Measurements from ENCODE around the gene KDM4C.
"Not testable (repeated sequence)": the region's sequence is repeated elsewhere in the genome, so short reads cannot be mapped to it uniquely, and the experiment has no call there.

The KDM4C gene

DNA sequence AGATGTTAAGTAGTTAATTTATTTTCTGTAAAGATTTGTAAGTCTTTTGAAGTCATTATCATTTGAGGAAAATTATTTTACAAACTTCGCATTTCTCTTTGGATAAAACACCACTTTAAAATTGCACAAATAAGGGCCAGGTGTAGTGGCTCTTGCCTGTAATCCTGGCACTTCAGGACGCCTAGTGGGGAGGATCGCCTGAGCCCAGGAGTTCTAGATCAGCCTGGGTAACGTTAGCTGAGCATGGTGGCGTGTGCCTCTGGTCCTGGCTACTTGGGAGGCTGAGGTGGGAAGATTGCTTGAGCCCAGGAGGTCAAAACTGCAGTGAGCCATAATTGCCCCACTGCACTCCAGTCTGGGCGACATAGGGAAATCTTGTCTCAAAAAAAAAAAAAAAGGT lies 185.5 kb downstream of the KDM4C start:
- TF ChIP-seq, protein P1, sequence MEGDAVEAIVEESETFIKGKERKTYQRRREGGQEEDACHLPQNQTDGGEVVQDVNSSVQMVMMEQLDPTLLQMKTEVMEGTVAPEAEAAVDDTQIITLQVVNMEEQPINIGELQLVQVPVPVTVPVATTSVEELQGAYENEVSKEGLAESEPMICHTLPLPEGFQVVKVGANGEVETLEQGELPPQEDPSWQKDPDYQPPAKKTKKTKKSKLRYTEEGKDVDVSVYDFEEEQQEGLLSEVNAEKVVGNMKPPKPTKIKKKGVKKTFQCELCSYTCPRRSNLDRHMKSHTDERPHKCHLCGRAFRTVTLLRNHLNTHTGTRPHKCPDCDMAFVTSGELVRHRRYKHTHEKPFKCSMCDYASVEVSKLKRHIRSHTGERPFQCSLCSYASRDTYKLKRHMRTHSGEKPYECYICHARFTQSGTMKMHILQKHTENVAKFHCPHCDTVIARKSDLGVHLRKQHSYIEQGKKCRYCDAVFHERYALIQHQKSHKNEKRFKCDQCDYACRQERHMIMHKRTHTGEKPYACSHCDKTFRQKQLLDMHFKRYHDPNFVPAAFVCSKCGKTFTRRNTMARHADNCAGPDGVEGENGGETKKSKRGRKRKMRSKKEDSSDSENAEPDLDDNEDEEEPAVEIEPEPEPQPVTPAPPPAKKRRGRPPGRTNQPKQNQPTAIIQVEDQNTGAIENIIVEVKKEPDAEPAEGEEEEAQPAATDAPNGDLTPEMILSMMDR (IDR thresholded peaks at IDR 0.05; ENCODE audit: extremely low read depth, missing control alignments) = no peak
- no peak for DNase-seq (ENCODE audit: low spot score)

DNA sequence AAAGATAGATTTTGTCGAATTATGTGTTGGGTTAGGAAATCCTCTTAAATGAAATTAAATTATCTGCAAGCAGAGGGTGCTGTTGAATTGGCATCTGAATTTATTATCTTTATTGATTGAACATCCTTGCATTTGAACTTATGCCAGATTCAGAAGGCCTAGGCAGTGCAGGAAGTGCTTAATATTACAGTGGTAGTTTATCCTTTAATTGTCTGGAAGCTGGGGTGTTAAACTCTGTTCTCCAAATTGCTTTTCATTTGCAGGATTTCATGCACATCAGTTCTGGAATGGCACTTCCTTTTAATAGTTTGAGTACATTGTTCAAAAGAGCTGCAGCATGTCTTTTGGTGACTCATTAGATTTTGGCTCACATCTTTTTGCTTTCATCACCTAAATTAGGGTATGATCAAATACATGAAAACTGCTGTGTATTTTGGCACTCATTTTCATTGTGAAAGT lies 186.3 kb downstream of the KDM4C start:
- TF ChIP-seq, protein P1 (IDR thresholded peaks at IDR 0.05; ENCODE audit: extremely low read depth, missing control alignments) = no peak
- DNase-seq (ENCODE audit: low spot score) = no peak

DNA sequence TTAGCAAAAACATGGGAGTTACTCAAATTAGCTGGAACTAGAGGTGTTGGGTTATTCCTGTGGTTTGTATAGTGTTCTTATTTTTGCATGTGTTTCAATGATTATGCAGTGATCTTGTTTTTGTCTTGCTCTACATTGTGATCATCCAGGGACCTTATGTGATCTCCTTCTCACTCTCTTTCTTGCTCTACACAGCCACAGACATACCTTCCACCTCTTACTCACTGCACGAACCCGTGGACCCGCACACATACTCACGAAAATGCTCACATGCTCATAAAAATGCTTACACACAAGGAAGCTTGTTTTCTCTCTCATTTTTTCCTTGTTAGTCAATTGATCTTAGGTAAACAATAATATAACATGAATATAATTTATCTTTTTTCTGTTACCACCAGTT lies 187.1 kb downstream of the KDM4C start:
- TF ChIP-seq, protein P1 (IDR thresholded peaks at IDR 0.05; ENCODE audit: extremely low read depth, missing control alignments) = no peak
- DNase-seq (ENCODE audit: low spot score) = no peak

DNA sequence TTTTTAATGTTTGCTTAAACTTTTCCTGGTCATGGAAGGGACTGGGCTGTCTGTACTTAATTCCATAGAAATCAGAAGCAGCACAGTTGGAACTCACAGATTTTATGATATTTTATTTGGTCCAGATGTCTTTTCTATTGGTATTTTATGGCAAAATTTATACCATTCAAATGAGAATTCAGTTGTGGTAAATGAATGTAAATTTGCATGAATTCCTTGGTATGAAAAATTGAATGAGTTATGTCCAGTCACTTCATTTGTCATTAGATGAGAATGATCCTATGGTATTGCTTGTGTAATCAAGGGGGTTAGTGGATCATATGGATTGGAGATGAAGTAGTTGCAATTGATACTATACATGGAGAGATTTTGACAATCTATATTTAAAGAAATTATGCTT lies 188.0 kb downstream of the KDM4C start:
- TF ChIP-seq, protein P1 (IDR thresholded peaks at IDR 0.05; ENCODE audit: extremely low read depth, missing control alignments) = no peak
- DNase-seq (ENCODE audit: low spot score) = no peak

DNA sequence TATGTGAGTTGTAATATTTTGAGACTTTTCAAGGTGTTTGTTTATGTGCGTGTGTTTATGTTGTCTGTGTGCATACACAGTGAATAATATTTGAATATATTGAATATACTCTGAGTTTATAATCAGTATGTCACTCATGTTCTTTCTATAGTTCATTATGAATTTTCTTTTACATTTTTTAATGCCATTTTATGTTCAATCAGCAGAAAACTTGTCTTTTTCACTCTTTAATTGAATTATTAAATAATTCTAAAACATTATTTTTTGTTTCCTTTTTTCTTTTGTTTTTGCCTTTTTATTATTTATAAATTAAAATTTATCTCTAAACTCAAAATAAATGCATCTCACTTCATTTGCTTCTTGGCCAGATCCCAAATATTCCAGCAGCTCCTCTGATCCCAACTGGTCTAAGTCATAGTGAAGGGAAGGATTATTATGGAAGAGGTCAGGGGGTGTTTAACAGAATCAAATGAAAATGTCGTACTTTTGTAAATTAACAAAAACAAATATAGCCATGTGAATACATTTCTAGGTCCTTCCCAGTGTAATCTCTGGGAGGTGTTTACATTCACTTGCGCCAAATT lies 188.9 kb downstream of the KDM4C start:
- DNase-seq (ENCODE audit: low spot score) = no peak
- TF ChIP-seq, protein P1 (IDR thresholded peaks at IDR 0.05; ENCODE audit: extremely low read depth, missing control alignments) = no peak

DNA sequence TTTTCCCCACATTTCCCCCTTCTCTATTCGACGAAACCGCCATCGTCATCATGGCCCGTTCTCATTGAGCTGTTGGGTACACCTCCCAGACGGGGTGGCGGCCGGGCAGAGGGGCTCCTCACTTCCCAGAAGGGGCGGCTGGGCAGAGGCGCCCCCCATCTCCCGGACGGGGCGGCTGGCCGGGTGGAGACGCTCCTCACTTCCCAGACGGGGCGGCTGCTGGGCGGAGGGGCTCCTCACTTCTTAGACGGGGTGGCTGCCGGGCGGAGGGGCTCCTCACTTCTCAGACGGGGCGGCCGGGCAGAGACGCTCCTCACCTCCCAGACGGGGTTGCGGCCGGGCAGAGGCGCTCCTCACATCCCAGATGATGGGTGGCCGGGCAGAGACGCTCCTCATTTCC lies 191.1 kb downstream of the KDM4C start:
- not testable (repeated sequence) for DNase-seq (ENCODE audit: low spot score)

DNA sequence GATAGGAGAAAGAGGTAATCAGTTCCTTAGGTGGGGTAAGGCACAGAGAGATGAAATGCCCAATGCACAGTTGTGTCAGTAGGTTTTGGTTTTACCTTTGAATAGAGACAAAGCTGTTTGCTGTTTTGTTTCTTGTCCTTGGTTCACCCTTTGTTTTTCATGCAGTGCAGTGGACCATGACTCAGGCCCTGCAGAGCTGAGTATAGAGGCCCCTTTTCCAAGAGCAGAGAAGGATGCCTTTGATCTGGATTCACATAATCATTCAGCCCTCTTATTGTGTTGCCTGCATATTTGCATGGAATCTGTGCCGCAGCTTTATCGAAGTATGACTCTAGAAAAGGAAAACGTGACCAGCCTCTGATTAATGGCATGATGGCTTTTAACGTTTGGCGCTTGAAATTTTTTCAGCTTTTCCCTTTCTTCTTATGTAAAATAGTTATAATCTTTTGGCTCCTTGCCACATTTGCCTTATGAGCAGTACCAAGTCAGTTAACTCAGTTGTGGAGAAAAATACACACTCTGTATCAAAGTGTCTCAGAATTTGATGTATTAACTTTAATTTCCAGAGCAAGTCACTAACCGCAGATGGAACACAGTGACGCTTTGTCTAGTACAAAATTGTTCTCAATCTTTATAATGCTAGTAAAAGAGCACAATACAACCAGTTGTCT lies 197.6 kb downstream of the KDM4C start:
- DNase-seq (ENCODE audit: low spot score) = peak; percentile 45
- TF ChIP-seq, protein P1 (IDR thresholded peaks at IDR 0.05; ENCODE audit: extremely low read depth, missing control alignments) = no peak

DNA sequence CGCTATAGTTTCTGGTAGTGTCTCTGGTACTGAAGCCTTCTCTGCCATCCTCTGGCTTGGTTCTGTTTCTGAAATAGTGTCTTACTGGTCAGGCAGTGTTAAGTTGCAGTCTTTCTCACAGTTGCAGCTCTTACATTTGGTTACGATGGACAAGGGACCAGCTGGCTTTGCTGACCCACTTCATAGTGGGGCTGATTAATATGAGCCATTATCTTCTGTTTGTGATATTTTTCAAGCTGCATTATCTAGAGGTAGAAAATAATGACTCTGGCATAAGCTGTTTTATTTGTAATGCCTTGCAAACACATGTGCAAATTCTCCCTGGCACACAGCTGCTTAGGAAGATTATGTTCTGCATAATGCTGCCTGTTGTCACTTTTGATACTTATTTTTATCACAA lies 199.1 kb downstream of the KDM4C start:
- no peak for DNase-seq (ENCODE audit: low spot score)
- TF ChIP-seq, protein P1 (IDR thresholded peaks at IDR 0.05; ENCODE audit: extremely low read depth, missing control alignments) = no peak

All from GM20000 (cell line).